Heart left ventricle (tissue), 16 donors: ENCODE measurements around the gene SHISA3. TPM values are rescaled to one million over a fixed set of nuclear protein-coding genes. Genes with fewer than 3 reads are reported as not detected.

Experiments used
- ATAC-seq, 4 donors: fragments of 200-7000 bp; cut with Tn5 transposase; one replicate each; pipeline ENCODE4 v1.9.1; 2020 to 2022; ENCODE audit warnings: moderate library complexity in 4 of 4, mild to moderate bottlenecking in 3 of 4, moderate number of reproducible peaks in 1 of 4
- DNase-seq, 5 donors: peaks; one replicate each; pipeline ENCODE4 v3.0.0-alpha.2; 2020
- H3K27ac ChIP-seq, 12 donors: fragments of 200-600 bp; sonication (generic) in 4 of 12; one replicate each; pipeline versions ENCODE4 v1.5.0 to v1.8.0; 2016 to 2022; ENCODE audit warnings: mild to moderate bottlenecking in 2 of 12
- H3K27me3 ChIP-seq, 9 donors: fragments of 200-600 bp; sonication (generic) in 2 of 9; one replicate each; pipeline versions ENCODE4 v1.5.1 to v1.8.0; 2016 to 2022; ENCODE audit warnings: mild to moderate bottlenecking in 3 of 9
- H3K36me3 ChIP-seq, 9 donors: fragments of 200-600 bp; sonication (generic) in 2 of 9; one replicate each; pipeline versions ENCODE4 v1.5.0 to v1.8.0; 2018 to 2022; ENCODE audit warnings: mild to moderate bottlenecking in 2 of 9
- H3K4me1 ChIP-seq, 12 donors: fragments of 200-600 bp; sonication (generic) in 4 of 12; one replicate each; pipeline versions ENCODE4 v1.5.0 to v1.8.0; 2016 to 2022; ENCODE audit warnings: mild to moderate bottlenecking in 3 of 12
- H3K4me3 ChIP-seq, 12 donors: fragments of 200-600 bp; sonication (generic) in 4 of 12; one replicate each; pipeline versions ENCODE4 v1.5.0 to v1.8.0; 2017 to 2022; ENCODE audit warnings: mild to moderate bottlenecking in 9 of 12, moderate library complexity in 4 of 12
- H3K9me3 ChIP-seq, 12 donors: fragments of 200-600 bp; sonication (generic) in 4 of 12; one replicate each; pipeline versions ENCODE4 v1.5.0 to v1.8.0; 2016 to 2022; ENCODE audit warnings: mild to moderate bottlenecking in 1 of 12
- POLR2A ChIP-seq, 2 donors: fragments of 450-650 bp; IDR thresholded peaks; one replicate each; pipeline ENCODE4 v1.6.1; 2017; ENCODE audit warnings: antibody characterized with exemption in 2 of 2, mild to moderate bottlenecking in 2 of 2, moderate library complexity in 2 of 2
- WGBS, 4 donors: extraction: QIAGEN DNeasy Blood & Tissue Kit in 2 of 4; methylation state at CpG; one replicate each; pipeline versions ENCODE4 v1.1.5 to v1.1.7; 2013 to 2018; 5-methylcytosine and 5-hydroxymethylcytosine counted together
- intact Hi-C, 10 donors: fragments of 100-400 bp; cut with DNase I; formaldehyde crosslinking; loops; one replicate each; pipeline versions ENCODE4 v1.11.1 to v1.14.2; 2022
- polyA plus RNA-seq, 2 donors: library from polyadenylated mRNA; stranded (reverse); fragments of 200-250 nt; gene quantifications; one replicate each; pipeline ENCODE4 v1.2.3, GENCODE V29; 2013
- total RNA-seq, 9 donors: library from RNA; depleted of rRNA in 2 of 9; stranded (reverse); fragments of >200 nt in 2 of 9; fragmentation: NEBNext Ultra II Directional in 3 of 9; extraction: Animal tissue kit (Norgen Biotek cat#: 25700) in 3 of 9; gene quantifications; one replicate each; pipeline versions ENCODE4 v1.1.0 to v1.2.4, GENCODE V29; 2016 to 2023
- TF ChIP-seq, protein P1 (sequence below), 12 donors: fragments of 200-600 bp; sonication (generic) in 4 of 12; IDR thresholded peaks; one replicate each; pipeline versions ENCODE4 v1.5.0 to v1.8.0; 2018 to 2022; ENCODE audit warnings: antibody characterized with exemption in 12 of 12, mild to moderate bottlenecking in 5 of 12
- donor health status: ischemic (EF 13 %, LVEDD 7.1; RV severe dilation, severe dysfunction).
- donor health status: healthy with polysubstance abuse.
- donor health status: DM: no; HTN: yes; CAD: no.
- donor health status: DM: no; HTN: no; CAD: no.
- donor health status: ischemic (EF 25% LVEDD 6.9; RV normal size, moderate dysfunction).
- donor health status: ischemic (EF 25% LVEDD 5.7; RV mildly dilated, moderate dysfunction).
- donor health status: healthy.
- donor health status: DM: yes; HTN: yes; CAD: no.
- donor health status: ischemic (EF 35%, LVEDD 5.7; RV mildly dilated, moderate dysfunction).
- donor health status: nonischemic (EF 11% LVEDD 7.7; RV severe dilation, severe dysfunction).
- donor health status: DM: yes; HTN: yes; CAD: no.
- donor health status: PGD.
- donor health status: ischemic (EF 29% LVEDD 5.4; RV normal size, mild dysfunction).
- donor health status: nonischemic (EF 23%, LVEDD 6.1; RV moderate dilation, normal function).

Gene SHISA3
- total and polyA plus RNA-seq, 11 donors = 1.2 to 16.4 (median 2.1) TPM

DNA sequence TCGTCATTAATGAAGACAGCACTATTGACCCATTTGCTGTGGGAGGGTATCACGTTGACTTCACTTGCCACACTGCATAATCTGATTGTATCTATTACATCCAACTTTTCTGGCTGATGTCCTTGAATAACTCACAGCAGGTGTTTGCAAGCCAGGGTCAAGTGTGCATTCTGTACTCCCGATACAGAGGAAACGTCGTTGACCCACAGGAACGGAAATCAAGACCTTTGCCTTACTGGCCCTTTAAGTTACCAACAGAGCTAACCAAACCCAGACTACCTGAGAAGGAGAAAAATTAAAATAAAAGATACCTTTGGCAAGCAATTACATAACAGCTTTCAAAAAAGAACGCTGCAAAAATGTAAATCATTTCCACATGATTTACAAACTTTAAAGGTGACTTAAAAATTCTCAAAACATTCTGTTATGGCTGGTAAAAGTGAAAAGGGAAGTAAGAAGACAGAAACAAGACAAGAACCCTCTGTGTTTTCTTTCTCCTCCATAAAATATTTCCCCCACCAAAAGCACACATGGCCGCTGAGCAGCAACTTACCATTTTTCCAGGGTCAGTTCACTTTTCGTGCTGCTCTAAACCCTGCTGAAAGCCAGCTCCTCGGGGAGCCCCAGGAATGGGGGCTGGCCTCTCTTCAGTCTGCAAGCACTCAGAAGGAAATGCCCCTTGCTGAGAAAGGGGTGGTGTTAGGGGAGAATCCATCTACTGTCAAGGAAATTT lies 6.5 kb upstream of the SHISA3 start:
- H3K27ac ChIP-seq = no peak overlapping the region
- H3K9me3 ChIP-seq = no peaks in the 10 kb centered on the region
- H3K36me3 ChIP-seq = no peaks in the 10 kb centered on the region
- ATAC-seq = no peak
- peaks cover 0 to 14% (median 0%) of the 10 kb centered on the region in 9 donors for H3K27me3 ChIP-seq
- H3K4me1 ChIP-seq = peaks cover 0 to 4% (median 0%) of the 10 kb centered on the region in 12 donors
- TF ChIP-seq POLR2A (IDR thresholded peaks at IDR 0.05) = no peak
- DNase-seq = no peak
- no peak overlapping the region for H3K4me3 ChIP-seq
- WGBS, 4 donors = 62 to 72% (median 67%) methylated on average over 10 of the region's 10 CpGs
- intact Hi-C loops = loop anchor here in 2 of 10 donors (10.0 kb wide), 1 partner anchor 106 kb away; no protein-coding TSS in a partner anchor

DNA sequence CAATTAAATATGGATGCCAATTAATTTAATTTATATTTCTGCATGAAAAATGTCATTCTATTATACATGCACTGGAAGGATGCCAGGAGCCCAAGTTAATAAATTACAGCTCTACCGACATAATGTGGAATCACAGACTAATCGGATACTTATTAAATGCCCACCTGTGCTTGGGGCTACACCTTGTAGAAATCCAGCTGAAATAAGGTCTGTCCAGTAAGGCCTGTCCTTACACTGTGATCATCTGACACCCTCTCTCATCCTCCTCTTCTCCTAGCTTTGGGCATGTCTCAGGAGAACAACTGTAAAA lies 6.0 kb upstream of the SHISA3 start:
- peaks cover 0 to 4% (median 0%) of the 10 kb centered on the region in 12 donors for H3K4me1 ChIP-seq
- no peaks in the 10 kb centered on the region for H3K9me3 ChIP-seq
- intact Hi-C loops = loop anchor here in 2 of 10 donors (10.0 kb wide), 1 partner anchor 107 kb away; no protein-coding TSS in a partner anchor
- TF ChIP-seq, protein P1, sequence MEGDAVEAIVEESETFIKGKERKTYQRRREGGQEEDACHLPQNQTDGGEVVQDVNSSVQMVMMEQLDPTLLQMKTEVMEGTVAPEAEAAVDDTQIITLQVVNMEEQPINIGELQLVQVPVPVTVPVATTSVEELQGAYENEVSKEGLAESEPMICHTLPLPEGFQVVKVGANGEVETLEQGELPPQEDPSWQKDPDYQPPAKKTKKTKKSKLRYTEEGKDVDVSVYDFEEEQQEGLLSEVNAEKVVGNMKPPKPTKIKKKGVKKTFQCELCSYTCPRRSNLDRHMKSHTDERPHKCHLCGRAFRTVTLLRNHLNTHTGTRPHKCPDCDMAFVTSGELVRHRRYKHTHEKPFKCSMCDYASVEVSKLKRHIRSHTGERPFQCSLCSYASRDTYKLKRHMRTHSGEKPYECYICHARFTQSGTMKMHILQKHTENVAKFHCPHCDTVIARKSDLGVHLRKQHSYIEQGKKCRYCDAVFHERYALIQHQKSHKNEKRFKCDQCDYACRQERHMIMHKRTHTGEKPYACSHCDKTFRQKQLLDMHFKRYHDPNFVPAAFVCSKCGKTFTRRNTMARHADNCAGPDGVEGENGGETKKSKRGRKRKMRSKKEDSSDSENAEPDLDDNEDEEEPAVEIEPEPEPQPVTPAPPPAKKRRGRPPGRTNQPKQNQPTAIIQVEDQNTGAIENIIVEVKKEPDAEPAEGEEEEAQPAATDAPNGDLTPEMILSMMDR (IDR thresholded peaks at IDR 0.05) = no peak
- TF ChIP-seq POLR2A (IDR thresholded peaks at IDR 0.05) = no peak
- H3K27ac ChIP-seq = no peak overlapping the region
- H3K27me3 ChIP-seq = peaks cover 0 to 19% (median under 1%) of the 10 kb centered on the region in 9 donors
- ATAC-seq (no peak), DNase-seq (no peak)
- H3K4me3 ChIP-seq = no peak overlapping the region
- WGBS, 4 donors = 89 to 93% (median 91%) methylated on average over 2 of the region's 2 CpGs
- H3K36me3 ChIP-seq = no peaks in the 10 kb centered on the region

DNA sequence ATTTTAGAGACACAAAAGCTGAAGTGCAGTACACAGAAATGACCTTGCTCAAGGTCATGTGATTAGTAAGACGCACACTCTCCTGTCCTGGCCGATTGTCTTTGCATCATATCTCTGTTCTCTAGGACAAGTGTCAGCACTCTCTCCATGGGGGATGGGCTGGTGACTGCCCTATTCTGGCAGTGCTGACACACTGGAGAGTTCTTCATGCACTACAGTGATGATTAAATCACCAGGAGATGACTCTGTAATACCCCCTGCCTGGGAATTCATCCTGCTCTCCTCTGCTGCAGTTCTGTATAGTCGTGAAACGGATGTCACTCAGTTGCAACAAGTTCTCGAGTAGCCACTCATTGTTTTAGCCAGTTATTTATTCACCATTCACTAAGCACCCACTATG lies 5.3 kb upstream of the SHISA3 start:
- H3K4me1 ChIP-seq = peaks cover 0 to 8% (median 2%) of the 10 kb centered on the region in 12 donors
- peak; percentile 97 to 98 (median 98) for ATAC-seq
- peaks cover 0 to 26% (median 3%) of the 10 kb centered on the region in 9 donors for H3K27me3 ChIP-seq
- peak overlapping the region in 2 of 12 donors; percentile 10 to 16 for H3K27ac ChIP-seq
- TF ChIP-seq POLR2A (IDR thresholded peaks at IDR 0.05) = no peak
- TF ChIP-seq, protein P1 (IDR thresholded peaks at IDR 0.05) = no peak
- WGBS, 4 donors = 30 to 48% (median 35%) methylated on average over 5 of the region's 5 CpGs
- H3K4me3 ChIP-seq = no peak overlapping the region
- H3K9me3 ChIP-seq = no peaks in the 10 kb centered on the region
- no peaks in the 10 kb centered on the region for H3K36me3 ChIP-seq
- intact Hi-C loops = loop anchor here in 2 of 10 donors (10.0 kb wide), 1 partner anchor 107 kb away; no protein-coding TSS in a partner anchor
- DNase-seq = peak in 4 of 5 donors; percentile 61 to 83 (median 70)

DNA sequence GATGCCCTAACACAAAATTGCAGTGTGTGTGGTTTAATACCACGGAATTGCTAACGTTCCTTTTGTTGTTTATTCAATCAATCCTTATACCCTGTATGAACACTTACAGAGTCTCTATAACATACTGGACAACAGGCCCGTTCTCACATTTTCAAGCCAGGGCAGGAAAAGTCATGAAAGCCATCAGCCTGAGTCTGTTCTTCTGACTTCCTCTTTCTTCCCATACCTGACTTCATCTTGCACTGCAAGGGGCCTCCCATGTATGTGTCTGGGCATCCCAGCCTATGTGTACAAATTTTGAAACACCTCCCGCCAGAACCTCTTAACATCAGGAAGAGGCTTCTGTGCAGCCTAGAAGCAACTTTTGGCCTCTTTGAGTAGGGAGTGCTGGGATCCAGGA lies 4.9 kb upstream of the SHISA3 start:
- intact Hi-C loops = loop anchor here in 2 of 10 donors (10.0 kb wide), 1 partner anchor 108 kb away; no protein-coding TSS in a partner anchor
- WGBS, 4 donors = 85 to 86% (median 85%) methylated on average over 4 of the region's 4 CpGs

More for the DNA sequence above, 4.9 kb upstream of the SHISA3 start:
- H3K9me3 ChIP-seq = no peaks in the 10 kb centered on the region
- no peak for ATAC-seq
- H3K27me3 ChIP-seq = peaks cover 0 to 30% (median 6%) of the 10 kb centered on the region in 9 donors
- H3K36me3 ChIP-seq = no peaks in the 10 kb centered on the region
- H3K4me1 ChIP-seq = peaks cover 0 to 13% (median 5%) of the 10 kb centered on the region in 12 donors
- no peak overlapping the region for H3K4me3 ChIP-seq
- TF ChIP-seq, protein P1 (IDR thresholded peaks at IDR 0.05) = no peak
- TF ChIP-seq POLR2A (IDR thresholded peaks at IDR 0.05) = no peak
- no peak for DNase-seq
- peak overlapping the region in 2 of 12 donors; percentile 10 to 16 for H3K27ac ChIP-seq
